GM19467 (cell line): ENCODE measurements around the gene S100A4.

Experiments
- ATAC-seq: cut with Tn5 transposase; IDR thresholded peaks from one replicate; pipeline ENCODE4 v1.9.1; 2021; ENCODE audit warnings: mild to moderate bottlenecking, moderate library complexity; ENCODE audit not compliant: unreplicated experiment

Gene S100A4

GRCh38 chr1:153548722-153549688 lies 3.4 kb upstream of the S100A4 start, which contains the start of gene S100A3:
Gene S100A3, minus strand, starts transcription at chr1:153549258. Its CDS starts 773 bp downstream, at chr1:153548485.
- ATAC-seq = no peak

- ATAC-seq = no peak
These were observed 2.2 kb upstream of the S100A4 start for GRCh38 chr1:153547560-153548551.

GRCh38 chr1:153546796-153547559 lies 1.4 kb upstream of the S100A4 start:
- no peak for ATAC-seq

- no peak for ATAC-seq
These were observed 765 bp upstream of the S100A4 start for GRCh38 chr1:153546371-153546770.

- no peak for ATAC-seq
These were observed 1.0 kb downstream of the S100A4 start for GRCh38 chr1:153544453-153545066.

- no peak for ATAC-seq
These were observed 1.9 kb downstream of the S100A4 start for GRCh38 chr1:153543736-153544135.

GRCh38 chr1:153542956-153543711 lies 2.5 kb downstream of the S100A4 start:
- ATAC-seq = no peak

GRCh38 chr1:153541641-153542590 lies 3.7 kb downstream of the S100A4 start:
- no peak for ATAC-seq

- no peak for ATAC-seq
These were observed 4.9 kb downstream of the S100A4 start, which contains the start of gene S100A5 for GRCh38 chr1:153540394-153541361. Gene S100A5, minus strand, starts transcription at chr1:153540934. Its CDS starts 743 bp downstream, at chr1:153540191.

GRCh38 chr1:153539395-153540093 lies 6.1 kb downstream of the S100A4 start:
- no peak for ATAC-seq

GRCh38 chr1:153538315-153538821 lies 7.2 kb downstream of the S100A4 start:
- no peak for ATAC-seq

- ATAC-seq = no peak
These were observed 8.3 kb downstream of the S100A4 start for GRCh38 chr1:153537376-153537730.

GRCh38 chr1:153536671-153537375 lies 8.8 kb downstream of the S100A4 start:
- no peak for ATAC-seq

- no peak for ATAC-seq
These were observed 9.5 kb downstream of the S100A4 start for GRCh38 chr1:153536012-153536670.
